Islet of Langerhans (tissue), 1 donor: ENCODE data around the gene NARS2.
"Not testable (repeated sequence)": the region's sequence is repeated elsewhere in the genome, so short reads cannot be mapped to it uniquely, and the experiment has no call there.

ENCODE experiments used
- FAIRE-seq: peaks from one replicate; lab custom pipeline; 2011; peaks lifted over from hg19 to GRCh38; lab: Jason Lieb, UNC

Gene NARS2

GRCh38 chr11:78541537-78541936 lies 33.1 kb downstream of the NARS2 start:
- FAIRE-seq: no peak

- no peak for FAIRE-seq
Measured at GRCh38 chr11:78540256-78540655, 34.4 kb downstream of the NARS2 start.

GRCh38 chr11:78539506-78539905 lies 35.2 kb downstream of the NARS2 start:
- FAIRE-seq: no peak

- FAIRE-seq: no peak
Measured at GRCh38 chr11:78536933-78537332, 37.7 kb downstream of the NARS2 start.

GRCh38 chr11:78535920-78536319 lies 38.7 kb downstream of the NARS2 start:
- no peak for FAIRE-seq

- no peak for FAIRE-seq
Measured at GRCh38 chr11:78535027-78535426, 39.6 kb downstream of the NARS2 start.

GRCh38 chr11:78533399-78533798 lies 41.3 kb downstream of the NARS2 start:
- FAIRE-seq: no peak

- no peak for FAIRE-seq
Measured at GRCh38 chr11:78532991-78533390, 41.7 kb downstream of the NARS2 start.

- FAIRE-seq: no peak
Measured at GRCh38 chr11:78526497-78527146, 48.0 kb downstream of the NARS2 start.

GRCh38 chr11:78525720-78526119 lies 48.9 kb downstream of the NARS2 start:
- FAIRE-seq: no peak

GRCh38 chr11:78520230-78520629 lies 54.4 kb downstream of the NARS2 start:
- no peak for FAIRE-seq

GRCh38 chr11:78516281-78516680 lies 58.4 kb downstream of the NARS2 start:
- FAIRE-seq: no peak

- FAIRE-seq: no peak
Measured at GRCh38 chr11:78514922-78515502, 59.7 kb downstream of the NARS2 start.

GRCh38 chr11:78513085-78513484 lies 61.6 kb downstream of the NARS2 start:
- FAIRE-seq: not testable (repeated sequence)

- no peak for FAIRE-seq
Measured at GRCh38 chr11:78510597-78510996, 64.1 kb downstream of the NARS2 start.

GRCh38 chr11:78510025-78510596 lies 64.6 kb downstream of the NARS2 start:
- no peak for FAIRE-seq

GRCh38 chr11:78504708-78505107 lies 70.0 kb downstream of the NARS2 start:
- FAIRE-seq: no peak

GRCh38 chr11:78504181-78504580 lies 70.5 kb downstream of the NARS2 start:
- peak; percentile 49 for FAIRE-seq

GRCh38 chr11:78499971-78500370 lies 74.7 kb downstream of the NARS2 start:
- FAIRE-seq: no peak

GRCh38 chr11:78497293-78497692 lies 77.4 kb downstream of the NARS2 start:
- no peak for FAIRE-seq

- FAIRE-seq: no peak
Measured at GRCh38 chr11:78493413-78493975, 81.2 kb downstream of the NARS2 start.

GRCh38 chr11:78492973-78493372 lies 81.7 kb downstream of the NARS2 start:
- FAIRE-seq: no peak

GRCh38 chr11:78489184-78489583 lies 85.5 kb downstream of the NARS2 start:
- FAIRE-seq: no peak

GRCh38 chr11:78478536-78478935 lies 96.1 kb downstream of the NARS2 start:
- no peak for FAIRE-seq
